HUDEP-2 (cell line): Measurements from ENCODE around the gene SDR42E2.

Experiments used
- DNase-seq, 76 experiments: peaks; one replicate each; lab custom pipeline; 2025; ENCODE audit not compliant: unreplicated experiment in 76 of 76; lab: John Stamatoyannopoulos, UW

SDR42E2 gene

DNA sequence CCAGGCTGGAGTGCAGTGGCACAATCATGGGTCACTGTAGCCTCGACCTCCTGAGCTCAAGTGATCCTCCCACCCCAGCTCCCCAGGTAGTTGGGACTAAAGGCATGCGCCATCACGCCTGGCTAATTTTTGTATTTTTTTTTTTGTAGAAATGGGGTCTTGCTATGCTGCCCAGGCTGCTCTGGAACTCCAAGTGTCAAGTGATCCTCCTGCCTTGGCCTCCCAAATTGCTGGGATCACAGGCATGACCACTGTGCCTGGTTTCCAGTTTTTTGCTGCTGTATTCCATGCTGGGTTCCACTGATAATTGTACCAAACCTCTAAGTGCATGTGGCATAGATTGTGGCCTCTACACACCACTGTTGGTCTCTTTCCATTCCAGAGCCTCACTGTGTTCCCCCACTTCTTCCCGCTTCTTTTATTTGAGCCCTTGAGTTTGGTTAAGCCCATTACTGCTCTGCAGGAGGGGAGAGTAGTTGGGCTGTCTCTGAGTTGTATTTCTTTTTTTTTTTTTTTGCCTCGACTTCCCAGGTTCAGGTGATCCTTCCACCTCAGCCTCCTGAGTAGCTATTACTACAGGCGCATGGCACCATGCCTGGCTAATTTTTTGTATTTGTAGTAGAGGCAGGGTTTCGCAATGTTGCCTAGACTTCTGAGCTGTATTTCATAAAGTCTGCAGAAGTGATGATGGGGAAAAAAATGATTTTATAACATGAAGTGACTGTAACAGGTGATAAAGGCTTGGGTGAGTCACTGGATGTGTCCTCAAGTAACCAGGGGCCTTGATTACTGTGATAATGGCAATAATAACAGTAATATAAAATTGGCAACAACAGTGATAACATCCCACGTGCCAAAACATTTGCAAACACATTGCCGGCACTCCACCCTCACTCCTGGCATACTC is 73.8 kb downstream of the SDR42E2 start:
- DNase-seq, result peak in 3 of 76 experiments; percentile 7 to 26 (median 8)

GRCh38 chr16:22239131-22239805 is 77.0 kb downstream of the SDR42E2 start:
- peak in 2 of 76 experiments; percentile 13 to 37 for DNase-seq

GRCh38 chr16:22240023-22240710 is 77.9 kb downstream of the SDR42E2 start:
- no peak for DNase-seq
